ENCODE measurements around the gene UBASH3B. TPM values are rescaled to one million over a fixed set of nuclear protein-coding genes. Genes with fewer than 3 reads are reported as not detected.

UBASH3B gene
- total RNA-seq, 1 donor, result 21.4 TPM

DNA sequence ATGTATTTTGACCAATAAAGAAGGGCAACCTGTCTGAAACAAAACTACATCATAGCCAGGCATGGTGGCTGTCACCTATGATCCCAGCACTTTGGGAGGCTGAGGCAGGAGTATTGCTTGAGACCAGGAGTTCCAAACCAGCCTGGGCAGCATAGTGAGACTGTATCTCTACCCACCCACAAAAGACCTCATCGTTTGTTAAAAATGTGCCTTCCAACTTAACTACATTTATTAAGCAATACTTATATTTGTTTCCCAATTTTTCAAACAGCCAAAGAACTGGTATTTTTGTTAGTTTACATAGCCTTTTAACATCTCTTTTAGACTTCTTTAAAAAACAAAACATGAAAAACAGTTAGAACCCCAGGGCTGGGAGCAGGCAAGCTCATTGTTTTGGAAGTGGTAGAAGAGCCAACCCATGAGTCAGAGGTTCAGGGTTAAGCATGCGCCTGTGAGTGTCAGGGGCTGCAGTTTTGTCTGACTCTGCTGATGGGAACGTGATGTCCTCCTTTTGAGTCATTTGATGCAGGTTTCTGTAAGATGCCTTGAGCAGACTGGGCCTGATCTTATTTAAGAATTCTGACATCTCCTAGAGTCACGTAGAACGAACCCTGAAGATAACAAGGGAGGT is 128.9 kb downstream of the UBASH3B start:
- Histone ChIP-seq H3K4me2 (ENCODE audit: insufficient read depth, low read length) (peak overlapping the region; percentile 51), H3K4me1 (ENCODE audit: insufficient read depth, low read length) (peaks cover 25% of the 10 kb centered on the region), H3K79me2 (ENCODE audit: insufficient read depth, low read length) (peaks cover 9% of the 10 kb centered on the region), H3K27ac (ENCODE audit: low read depth, low read length) (peak overlapping the region; percentile 78), H3K36me3 (ENCODE audit: insufficient read depth, low read length) (peaks cover 52% of the 10 kb centered on the region), H3K4me3 (ENCODE audit: insufficient read depth, low read length) (no peak overlapping the region), H2AFZ (ENCODE audit: low read length) (no peak overlapping the region), H3K9me3 (ENCODE audit: low read depth, low read length) (no peaks in the 10 kb centered on the region), H4K20me1 (ENCODE audit: insufficient read depth, low read length) (no peaks in the 10 kb centered on the region), H3K27me3 (ENCODE audit: insufficient read depth, low read length) (no peaks in the 10 kb centered on the region)
- DNase-seq (ENCODE audit: insufficient read length, low spot score, missing footprints), result peak; percentile 94
- TF ChIP-seq CTCF (IDR thresholded peaks at IDR 0.05; ENCODE audit: extremely low read depth, low read depth, low read length), result no peak

DNA sequence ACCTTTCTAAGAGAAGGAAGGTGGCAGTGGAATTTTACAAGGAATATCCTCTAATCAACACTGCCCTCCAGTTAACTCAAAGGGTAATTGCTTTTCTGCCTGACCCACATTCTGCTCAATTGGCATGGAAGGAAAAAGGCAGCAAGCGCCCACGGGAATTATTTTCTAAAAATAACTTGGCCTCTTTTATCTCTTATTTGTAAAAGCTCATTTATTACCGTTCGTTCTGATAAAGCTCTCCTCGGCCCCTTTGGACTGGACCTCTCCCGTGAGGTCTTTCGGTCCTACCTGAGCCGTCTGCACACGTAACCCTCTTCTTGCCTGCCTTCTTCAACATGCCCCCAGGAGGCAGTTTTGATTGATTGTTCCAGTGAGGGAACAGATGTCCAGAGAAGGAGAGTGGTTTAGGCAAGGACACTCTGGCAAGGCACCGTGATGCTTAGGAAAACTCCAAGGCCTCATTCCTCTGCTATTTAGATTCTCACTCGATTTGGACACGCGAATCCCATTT is 129.6 kb downstream of the UBASH3B start:
- H3K27me3 ChIP-seq (ENCODE audit: insufficient read depth, low read length), result no peaks in the 10 kb centered on the region
- no peak overlapping the region for H2AFZ ChIP-seq (ENCODE audit: low read length)
- no peaks in the 10 kb centered on the region for H4K20me1 ChIP-seq (ENCODE audit: insufficient read depth, low read length)
- H3K27ac ChIP-seq (ENCODE audit: low read depth, low read length), result peak overlapping the region; percentile 78
- peaks cover 25% of the 10 kb centered on the region for H3K4me1 ChIP-seq (ENCODE audit: insufficient read depth, low read length)
- peaks cover 49% of the 10 kb centered on the region for H3K36me3 ChIP-seq (ENCODE audit: insufficient read depth, low read length)
- no peak overlapping the region for H3K4me3 ChIP-seq (ENCODE audit: insufficient read depth, low read length)
- H3K9me3 ChIP-seq (ENCODE audit: low read depth, low read length), result no peaks in the 10 kb centered on the region
- no peak for TF ChIP-seq CTCF (IDR thresholded peaks at IDR 0.05; ENCODE audit: extremely low read depth, low read depth, low read length)
- H3K79me2 ChIP-seq (ENCODE audit: insufficient read depth, low read length), result peaks cover 8% of the 10 kb centered on the region
- DNase-seq (ENCODE audit: insufficient read length, low spot score, missing footprints), result no peak
- peak overlapping the region; percentile 46 for H3K4me2 ChIP-seq (ENCODE audit: insufficient read depth, low read length)

DNA sequence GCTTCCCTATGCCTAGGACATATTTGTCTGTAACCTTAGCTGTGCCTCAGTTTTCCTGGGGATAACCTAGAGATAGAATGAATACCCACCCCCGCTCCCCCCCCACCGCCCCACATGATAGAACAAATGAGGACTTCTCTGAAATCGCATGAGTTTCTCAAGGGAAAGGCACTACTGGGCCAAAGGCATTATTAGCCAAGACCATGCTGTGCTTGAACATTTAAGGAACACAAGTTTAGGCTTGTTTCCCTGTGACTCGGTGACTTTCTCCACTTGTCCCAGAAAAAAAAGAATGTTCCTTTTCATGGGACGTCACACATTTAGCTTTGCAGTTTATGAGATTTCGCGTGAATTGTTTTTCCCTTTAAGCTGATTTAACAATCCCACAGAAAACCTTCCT is 131.4 kb downstream of the UBASH3B start:
- H3K27me3 ChIP-seq (ENCODE audit: insufficient read depth, low read length), result no peaks in the 10 kb centered on the region
- no peaks in the 10 kb centered on the region for H3K9me3 ChIP-seq (ENCODE audit: low read depth, low read length)

More for the DNA sequence above, 131.4 kb downstream of the UBASH3B start:
- Histone ChIP-seq H3K4me1 (ENCODE audit: insufficient read depth, low read length) (peaks cover 29% of the 10 kb centered on the region), H3K79me2 (ENCODE audit: insufficient read depth, low read length) (peaks cover 8% of the 10 kb centered on the region), H3K4me3 (ENCODE audit: insufficient read depth, low read length) (no peak overlapping the region), H2AFZ (ENCODE audit: low read length) (no peak overlapping the region), H3K4me2 (ENCODE audit: insufficient read depth, low read length) (no peak overlapping the region), H3K27ac (ENCODE audit: low read depth, low read length) (no peak overlapping the region), H3K36me3 (ENCODE audit: insufficient read depth, low read length) (peaks cover 50% of the 10 kb centered on the region), H4K20me1 (ENCODE audit: insufficient read depth, low read length) (no peaks in the 10 kb centered on the region)
- no peak for TF ChIP-seq CTCF (IDR thresholded peaks at IDR 0.05; ENCODE audit: extremely low read depth, low read depth, low read length)
- DNase-seq (ENCODE audit: insufficient read length, low spot score, missing footprints), result no peak

Data from osteoblast (primary cell).